HCT116 (cell line): ENCODE data around the gene RGS12. TPM values are rescaled to one million over a fixed set of nuclear protein-coding genes. Genes with fewer than 3 reads are reported as not detected.

ENCODE experiments used
- ATAC-seq: fragments of 200-7000 bp; cut with Tn5 transposase; 2 replicates; pipeline ENCODE4 v1.9.1; 2020; ENCODE audit warnings: mild to moderate bottlenecking, moderate library complexity
- BruUV-seq: library from RNA; stranded (reverse); fragments of 400-500 nt; replicated peaks from 2 replicates; lab custom pipeline; 2021; lab: Mats Ljungman, UMichigan
- CTCF ChIA-PET: fragments of 300-600 bp; sonication (Branson Sonifier 250); formaldehyde crosslinking; loops from one replicate; lab custom pipeline; 2021; ENCODE audit warnings: antibody characterized with exemption; lab: Charles Lee
- POLR2A ChIA-PET: fragments of 300-600, 350-600 bp; sonication (Branson Sonifier 250); formaldehyde crosslinking; loops from one replicate; lab custom pipeline; 2021; ENCODE audit warnings: antibody characterized with exemption; lab: Charles Lee
- RAD21 ChIA-PET, 2 experiments: fragments of 300-600 bp; sonication (Branson Sonifier 250); formaldehyde crosslinking; loops; one replicate each; lab custom pipeline; 2023; ENCODE audit warnings: low total read pairs in 2 of 2; ENCODE audit not compliant: uncharacterized antibody in 2 of 2, unreplicated experiment in 2 of 2, low non-redundant PET in 1 of 2; lab: Charles Lee
- DNase-seq: peaks from one replicate; pipeline ENCODE4 v3.0.0-alpha.2; 2010; ENCODE audit warnings: low read depth, low spot score
- H2AFZ ChIP-seq: fragments of 200-600 bp; shearing (Covaris generic), sonication (generic); 2 replicates; pipeline ENCODE4 v1.6.1; 2017; ENCODE audit warnings: low read depth, mixed run types, mixed read lengths, antibody characterized with exemption, low read length; ENCODE audit not compliant: poor library complexity, severe bottlenecking
- H3K27ac ChIP-seq: 2 replicates; pipeline ENCODE4 v1.5.1; 2012; ENCODE audit warnings: low read depth, low read length
- H3K27me3 ChIP-seq: fragments of 200-600 bp; sonication (generic); 2 replicates; pipeline ENCODE4 v1.6.1; 2016; ENCODE audit warnings: mixed run types, low read length, mixed read lengths; ENCODE audit not compliant: insufficient read depth
- H3K36me3 ChIP-seq, 2 experiments: fragments of 200-500 bp in 1 of 2; fragments of 200-600 bp in 1 of 2; sonication (Bioruptor generic) in 1 of 2; sonication (generic) in 1 of 2; 2 replicates each; pipeline versions ENCODE4 v1.5.1 to v1.6.1; 2014 to 2016; ENCODE audit warnings: low read length in 2 of 2, inconsistent platforms in 1 of 2, mixed read lengths in 1 of 2, mixed run types in 1 of 2; ENCODE audit not compliant: insufficient read depth in 2 of 2, control insufficient read depth in 1 of 2
- H3K4me1 ChIP-seq, 2 experiments: fragments of 200-600 bp in 1 of 2; sonication (generic) in 1 of 2; 2 replicates each; pipeline versions ENCODE4 v1.5.1 to v1.6.1; 2012 to 2017; ENCODE audit warnings: low read length in 2 of 2, inconsistent platforms in 1 of 2, mild to moderate bottlenecking in 1 of 2, mixed read lengths in 1 of 2, mixed run types in 1 of 2, moderate library complexity in 1 of 2; ENCODE audit not compliant: insufficient read depth in 2 of 2, control insufficient read depth in 1 of 2
- H3K4me2 ChIP-seq: fragments of 200-600 bp; sonication (generic); 2 replicates; pipeline ENCODE4 v1.6.1; 2017; ENCODE audit warnings: mixed run types, low read length, mixed read lengths
- H3K4me3 ChIP-seq, 2 experiments: fragments of 200-600 bp in 1 of 2; sonication (generic) in 1 of 2; replicated peaks in 1 of 2; 2 replicates each; pipeline ENCODE4 v1.5.1; 2011 to 2016; ENCODE audit warnings: low read length in 2 of 2, control low read depth in 1 of 2, low read depth in 1 of 2, mild to moderate bottlenecking in 1 of 2, mixed read lengths in 1 of 2, mixed run types in 1 of 2
- H3K79me2 ChIP-seq: fragments of 200-600 bp; sonication (generic); 2 replicates; pipeline ENCODE4 v1.6.1; 2017; ENCODE audit warnings: mild to moderate bottlenecking, mixed run types, low read length, moderate library complexity, mixed read lengths; ENCODE audit not compliant: insufficient read depth
- H3K9ac ChIP-seq: fragments of 200-600 bp; sonication (generic); 2 replicates; pipeline ENCODE4 v1.6.1; 2016; ENCODE audit warnings: low read length, mixed read lengths
- H3K9me2 ChIP-seq: fragments of 200-600 bp; sonication (generic), shearing (Covaris generic); 2 replicates; pipeline ENCODE4 v1.6.1; 2017; ENCODE audit warnings: mixed run types, mild to moderate bottlenecking, moderate library complexity; ENCODE audit not compliant: insufficient read depth
- H3K9me3 ChIP-seq, 2 experiments: fragments of 200-500 bp in 1 of 2; fragments of 200-600 bp in 1 of 2; sonication (Bioruptor generic) in 1 of 2; sonication (generic) in 1 of 2; 2 replicates each; pipeline ENCODE4 v1.6.1; 2014 to 2017; ENCODE audit warnings: low read length in 2 of 2, mixed read lengths in 2 of 2, inconsistent platforms in 1 of 2, low read depth in 1 of 2, mild to moderate bottlenecking in 1 of 2, mixed run types in 1 of 2, moderate library complexity in 1 of 2; ENCODE audit not compliant: control insufficient read depth in 1 of 2, insufficient read depth in 1 of 2
- H4K20me1 ChIP-seq: fragments of 200-600 bp; sonication (generic), shearing (Covaris generic); 2 replicates; pipeline ENCODE4 v1.6.1; 2017; ENCODE audit warnings: mixed run types, mild to moderate bottlenecking, moderate library complexity; ENCODE audit not compliant: insufficient read depth
- CEBPB ChIP-seq: IDR thresholded peaks from 2 replicates; pipeline ENCODE4 v1.6.1; 2012; ENCODE audit warnings: low read depth
- CTCF ChIP-seq, 3 experiments: fragments of 200-600 bp in 1 of 3; sonication (generic) in 1 of 3; IDR thresholded peaks in 2 of 3; conservative IDR thresholded peaks in 1 of 3; 2 replicates each; pipeline ENCODE4 v1.5.1; 2012 to 2017; ENCODE audit warnings: low read depth in 2 of 3, low read length in 2 of 3, antibody characterized with exemption in 1 of 3, borderline replicate concordance in 1 of 3, control low read depth in 1 of 3, mild to moderate bottlenecking in 1 of 3, mixed read lengths in 1 of 3, mixed run types in 1 of 3, moderate library complexity in 1 of 3; ENCODE audit not compliant: insufficient read depth in 1 of 3
- EGR1 ChIP-seq: IDR thresholded peaks from 2 replicates; pipeline ENCODE4 v1.6.1; 2012; ENCODE audit warnings: low read depth
- MAX ChIP-seq: IDR thresholded peaks from 2 replicates; pipeline ENCODE4 v1.6.1; 2012
- RAD21 ChIP-seq: IDR thresholded peaks from 2 replicates; pipeline ENCODE4 v1.6.1; 2012; ENCODE audit warnings: low read depth, mild to moderate bottlenecking
- ZNF274 ChIP-seq: fragments of 200-500 bp; sonication (Bioruptor generic); IDR thresholded peaks from 2 replicates; pipeline ENCODE4 v1.6.1; 2014; ENCODE audit warnings: mild to moderate bottlenecking, low read depth, low read length, inconsistent platforms
- intact Hi-C: fragments of 100-400 bp; cut with micrococcal nuclease; formaldehyde crosslinking; loops from 2 replicates; pipeline ENCODE4 v1.10.0; 2022
- total RNA-seq: library from RNA; stranded (reverse); gene quantifications from one replicate; pipeline ENCODE4 v1.2.1, GENCODE V29; 2021; ENCODE audit not compliant: unreplicated experiment

RGS12 gene
- total RNA-seq, 1 experiment from 2014 or later, result 22.2 TPM

GRCh38 chr4:3261411-3262207, 31.2 kb upstream of the RGS12 start:
- no TSS peak for BruUV-seq
- Histone ChIP-seq H3K9me3 (no peaks in the 10 kb centered on the region), H3K79me2 (no peaks in the 10 kb centered on the region), H3K4me3 (no peak overlapping the region), H3K4me1 (no peaks in the 10 kb centered on the region), H3K27ac (no peak overlapping the region), H2AFZ (no peak overlapping the region), H3K36me3 (no peaks in the 10 kb centered on the region), H4K20me1 (no peaks in the 10 kb centered on the region), H3K9ac (no peak overlapping the region)
- ChIA-PET POLR2A (no interaction called here), CTCF (no interaction called here), RAD21 (no interaction called here)
- intact Hi-C loops, result no loop called here
- no peak for ATAC-seq
- TF ChIP-seq CTCF (IDR thresholded peaks at IDR 0.05 in 2 of 3, conservative IDR thresholded peaks at IDR 0.05 in 1 of 3; ENCODE audit: borderline replicate concordance in 1 of 3, insufficient read depth in 1 of 3, low read depth in 2 of 3, low read length in 2 of 3), result no peak
- TF ChIP-seq RAD21, result no peak
- no peak for TF ChIP-seq CEBPB
- TF ChIP-seq MAX, result no peak
- no peak for TF ChIP-seq ZNF274
- TF ChIP-seq EGR1, result no peak
- TF ChIP-seq, all 23 proteins: peak for 0
- Histone ChIP-seq H3K4me2 (no peak overlapping the region), H3K9me2 (no peaks in the 10 kb centered on the region), H3K27me3 (0 out of 2 replicates have a peak, but pooled peaks cover 2% of the 10 kb centered on the region)
- no peak for DNase-seq
